Mononuclear cell (primary cell): ENCODE results near the gene GCNT3. TPM values are rescaled to one million over a fixed set of nuclear protein-coding genes. Genes with fewer than 3 reads are reported as not detected.
"Not testable (repeated sequence)": the region's sequence is repeated elsewhere in the genome, so short reads cannot be mapped to it uniquely, and the experiment has no call there.

Source experiments
- H3K27me3 ChIP-seq: 2 replicates; pipeline ENCODE4 v1.6.0; 2011; ENCODE audit warnings: low read length, control low read depth; ENCODE audit not compliant: insufficient read depth
- H3K4me1 ChIP-seq: 2 replicates; pipeline ENCODE4 v1.5.1; 2011; ENCODE audit warnings: mild to moderate bottlenecking, low read length, control low read depth; ENCODE audit not compliant: insufficient read depth
- H3K4me3 ChIP-seq: 2 replicates; pipeline ENCODE4 v1.5.1; 2011; ENCODE audit warnings: mild to moderate bottlenecking, low read length, moderate library complexity
- H3K9me3 ChIP-seq: 2 replicates; pipeline ENCODE4 v1.5.1; 2011; ENCODE audit warnings: low read depth, mild to moderate bottlenecking, control low read depth, low read length
- total RNA-seq: library from RNA; depleted of rRNA; stranded (reverse); fragments of >200 nt; gene quantifications from one replicate; pipeline ENCODE4 v1.2.3, GENCODE V29; 2012

The GCNT3 gene
- total RNA-seq, 1 donor = not detected

DNA sequence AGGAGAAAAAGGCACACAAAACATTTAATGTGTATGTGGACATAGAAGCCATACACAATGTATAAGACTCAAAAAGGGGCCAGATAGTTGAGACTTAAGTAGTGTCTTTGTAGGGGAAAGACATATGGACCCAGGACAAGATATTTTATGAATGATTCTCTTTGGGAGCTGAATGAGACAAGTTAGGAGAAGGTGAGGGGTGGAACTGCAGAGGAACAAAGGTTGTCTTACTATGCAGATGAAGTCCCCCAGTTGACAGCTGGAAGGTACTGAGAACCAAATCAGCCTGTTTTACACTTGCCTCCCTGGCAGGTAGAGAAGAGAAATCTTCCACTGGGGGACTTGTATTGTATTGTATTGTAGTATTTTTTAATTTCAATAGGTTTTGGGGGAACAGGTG lies 14.9 kb upstream of the GCNT3 start:
- H3K9me3 ChIP-seq = no peaks in the 10 kb centered on the region
- no peak overlapping the region for H3K4me3 ChIP-seq
- H3K4me1 ChIP-seq = no peaks in the 10 kb centered on the region
- H3K27me3 ChIP-seq = peaks cover 4% of the 10 kb centered on the region

DNA sequence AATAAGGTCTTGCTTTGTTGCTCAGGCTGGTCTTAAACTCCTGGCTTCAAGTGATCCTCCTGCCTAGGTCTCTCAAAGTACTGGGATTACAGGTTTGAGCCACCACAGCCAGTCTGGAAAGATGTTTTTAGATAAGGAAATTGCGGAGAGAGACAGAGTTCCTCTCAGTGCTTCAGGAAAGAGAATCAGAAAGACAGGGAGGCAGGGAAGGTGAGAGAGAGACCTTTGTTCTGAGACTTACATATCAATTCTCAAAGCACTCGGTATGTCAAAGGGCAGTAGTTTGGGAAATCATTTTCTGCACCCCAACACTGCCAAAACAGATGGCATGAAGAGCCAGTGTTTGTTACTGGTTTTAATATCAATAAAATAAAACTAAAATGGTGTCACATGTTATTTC lies 13.1 kb upstream of the GCNT3 start:
- H3K4me3 ChIP-seq = no peak overlapping the region
- no peaks in the 10 kb centered on the region for H3K9me3 ChIP-seq
- H3K4me1 ChIP-seq = no peaks in the 10 kb centered on the region
- H3K27me3 ChIP-seq = peaks cover 4% of the 10 kb centered on the region

DNA sequence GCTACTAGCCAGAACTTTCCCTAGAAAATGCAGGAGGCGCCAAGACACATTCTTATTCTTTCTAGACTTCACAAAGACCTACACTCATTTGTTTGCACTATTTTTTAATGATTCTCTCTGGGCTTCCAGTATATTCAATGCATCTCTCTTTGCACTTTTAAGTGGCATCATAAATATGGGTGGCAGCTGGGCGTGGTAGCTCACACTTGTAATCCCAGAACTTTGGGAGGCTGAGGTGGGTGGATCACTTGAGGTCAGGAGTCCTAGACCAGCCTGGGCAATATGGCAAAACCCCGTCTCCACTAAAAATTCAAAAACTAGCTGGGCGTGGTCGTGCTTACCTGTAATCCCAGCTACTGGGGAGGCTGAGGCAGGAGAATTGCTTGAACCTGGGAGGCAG lies 5.6 kb upstream of the GCNT3 start:
- Histone ChIP-seq H3K4me3 (no peak overlapping the region), H3K27me3 (no peaks in the 10 kb centered on the region), H3K4me1 (no peaks in the 10 kb centered on the region), H3K9me3 (no peaks in the 10 kb centered on the region)

DNA sequence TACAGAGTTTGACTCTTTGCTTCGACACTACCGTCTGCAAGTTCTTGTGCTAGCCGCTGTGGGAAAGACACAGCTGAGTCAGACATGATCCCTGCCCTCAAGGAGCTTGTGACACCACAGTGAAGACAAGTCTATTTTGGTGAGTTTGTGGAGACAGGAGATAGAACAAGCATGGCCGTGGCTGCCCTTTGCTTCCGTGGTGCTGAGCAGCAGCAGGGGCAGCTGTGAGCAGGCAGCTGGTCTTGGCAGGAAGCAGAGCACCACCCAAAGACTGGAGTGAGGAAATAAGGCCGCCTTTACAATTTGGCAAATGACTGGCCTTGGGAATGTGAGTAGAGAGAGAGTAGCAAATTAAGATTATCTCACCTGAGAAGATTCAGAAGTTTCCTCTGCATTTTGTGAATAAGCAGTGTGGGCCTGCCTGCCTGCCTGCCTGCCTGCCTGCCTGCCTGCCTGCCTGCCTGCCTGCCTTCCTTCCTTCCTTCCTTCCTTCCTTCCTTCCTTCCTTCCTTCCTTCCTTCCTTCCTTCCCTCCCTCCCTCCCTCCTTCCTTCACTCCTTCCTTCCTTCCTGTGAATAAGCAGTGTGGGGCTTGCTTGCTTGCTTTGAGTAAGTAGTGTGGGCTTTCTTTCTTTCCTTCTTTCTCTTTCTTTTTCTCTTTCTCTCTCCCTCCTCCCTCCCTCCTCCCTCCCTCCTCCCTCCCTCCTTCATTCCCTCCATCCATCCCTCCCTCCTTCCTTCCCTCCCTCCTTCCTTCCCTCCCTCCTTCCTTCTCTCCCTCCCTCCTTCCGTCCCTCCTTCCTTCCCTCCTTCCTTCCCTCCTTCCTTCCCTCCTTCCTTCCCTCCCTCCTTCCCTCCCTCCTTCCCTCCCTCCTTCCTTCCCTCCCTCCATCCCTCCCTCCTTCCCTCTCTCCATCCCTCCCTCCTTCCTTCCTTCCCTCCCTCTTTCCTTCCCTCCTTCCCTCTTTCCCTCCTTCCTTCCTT lies 1.6 kb upstream of the GCNT3 start:
- no peak overlapping the region for H3K4me3 ChIP-seq
- H3K4me1 ChIP-seq = peaks cover under 1% of the 10 kb centered on the region
- H3K27me3 ChIP-seq = no peaks in the 10 kb centered on the region
- no peaks in the 10 kb centered on the region for H3K9me3 ChIP-seq

DNA sequence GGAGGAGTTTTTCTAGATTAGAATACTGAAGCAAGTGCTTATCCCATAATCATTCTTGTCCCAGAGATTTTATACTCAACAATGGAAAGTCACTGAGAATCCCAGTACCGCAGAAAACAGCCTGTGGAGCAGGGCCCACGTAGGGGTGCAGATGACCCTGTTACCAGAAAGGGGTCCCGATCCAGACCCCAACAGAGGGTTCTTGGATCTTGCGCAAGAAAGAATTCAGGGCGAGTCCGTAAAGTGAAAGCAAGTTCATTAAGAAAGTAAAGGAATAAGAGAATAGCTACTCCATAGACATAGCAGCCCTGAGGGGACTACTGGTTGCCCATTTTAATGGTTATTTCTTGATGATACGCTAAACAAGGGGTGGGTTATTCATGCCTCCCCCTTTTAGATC lies 2.6 kb downstream of the GCNT3 start:
- H3K27me3 ChIP-seq = no peaks in the 10 kb centered on the region
- H3K4me3 ChIP-seq = no peak overlapping the region
- H3K9me3 ChIP-seq = no peaks in the 10 kb centered on the region
- peaks cover 4% of the 10 kb centered on the region for H3K4me1 ChIP-seq

DNA sequence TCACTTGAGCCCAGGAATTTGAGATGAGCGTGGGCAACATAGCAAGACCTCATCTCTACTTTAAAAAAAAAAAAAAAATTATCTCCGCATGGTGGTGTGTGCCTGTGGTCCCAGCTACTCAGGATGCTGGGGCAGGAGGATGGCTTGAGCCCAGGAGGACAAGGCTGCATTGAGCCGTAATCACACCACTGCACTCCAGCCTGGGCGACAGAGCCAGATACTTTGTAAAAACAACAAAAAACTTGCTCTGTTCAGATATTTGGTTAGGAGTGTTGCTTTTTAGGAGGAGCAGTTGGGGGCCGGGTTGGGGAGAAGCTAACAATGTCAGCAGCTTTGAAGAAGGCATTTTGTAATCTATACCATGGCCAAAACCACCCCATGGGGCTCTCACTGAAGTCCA lies 4.1 kb downstream of the GCNT3 start:
- no peaks in the 10 kb centered on the region for H3K9me3 ChIP-seq
- H3K27me3 ChIP-seq = no peaks in the 10 kb centered on the region
- peaks cover 4% of the 10 kb centered on the region for H3K4me1 ChIP-seq
- no peak overlapping the region for H3K4me3 ChIP-seq

DNA sequence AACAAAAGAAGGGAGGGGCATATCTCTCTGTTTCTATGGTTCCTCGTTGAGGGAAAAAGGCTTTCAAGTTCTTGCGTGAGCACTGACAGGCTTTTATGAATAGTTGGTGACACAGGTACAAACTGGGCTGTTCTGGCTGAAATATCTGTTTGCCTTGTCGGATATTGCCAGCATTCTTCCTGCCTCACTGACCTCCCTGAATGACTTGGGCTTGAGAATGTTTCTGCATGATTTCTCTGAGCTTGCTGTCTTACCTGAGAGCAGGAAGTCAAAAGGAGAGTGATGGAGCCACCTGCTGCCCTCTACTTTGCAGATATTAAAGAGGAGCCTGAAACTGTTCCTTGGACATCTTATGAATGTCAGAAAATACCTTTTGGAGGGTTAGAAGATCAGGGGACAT lies 4.8 kb downstream of the GCNT3 start:
- H3K27me3 ChIP-seq = no peaks in the 10 kb centered on the region
- no peak overlapping the region for H3K4me3 ChIP-seq
- H3K9me3 ChIP-seq = no peaks in the 10 kb centered on the region
- peaks cover 4% of the 10 kb centered on the region for H3K4me1 ChIP-seq

DNA sequence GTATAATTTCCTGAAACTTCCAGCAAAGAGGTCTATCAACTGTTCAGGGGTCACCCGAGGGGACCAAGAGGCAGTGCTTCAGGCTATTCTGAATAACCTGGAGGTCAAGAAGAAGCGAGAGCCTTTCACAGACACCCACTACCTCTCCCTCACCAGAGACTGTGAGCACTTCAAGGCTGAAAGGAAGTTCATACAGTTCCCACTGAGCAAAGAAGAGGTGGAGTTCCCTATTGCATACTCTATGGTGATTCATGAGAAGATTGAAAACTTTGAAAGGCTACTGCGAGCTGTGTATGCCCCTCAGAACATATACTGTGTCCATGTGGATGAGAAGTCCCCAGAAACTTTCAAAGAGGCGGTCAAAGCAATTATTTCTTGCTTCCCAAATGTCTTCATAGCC lies 6.8 kb downstream of the GCNT3 start:
- Histone ChIP-seq H3K4me1 (peaks cover 4% of the 10 kb centered on the region), H3K4me3 (no peak overlapping the region), H3K27me3 (no peaks in the 10 kb centered on the region), H3K9me3 (no peaks in the 10 kb centered on the region)

DNA sequence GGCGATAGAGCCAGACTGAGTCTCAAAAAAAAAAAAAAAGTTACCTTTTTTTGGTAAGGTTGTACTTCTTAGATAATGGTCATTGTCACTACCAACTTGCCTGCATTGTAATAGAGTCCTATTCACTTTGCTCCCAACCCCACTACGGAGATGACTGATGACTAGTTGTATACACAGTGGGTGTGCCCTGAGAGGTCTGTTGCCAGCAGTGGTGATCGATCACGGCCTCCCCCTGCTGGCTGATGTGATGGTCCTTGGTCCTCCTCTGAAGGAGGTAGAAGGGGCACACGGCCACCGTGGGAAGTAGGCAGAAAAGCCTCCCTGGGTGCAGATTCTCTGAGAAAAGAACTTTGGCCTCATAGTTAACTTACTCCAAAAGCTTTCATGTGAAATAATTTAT lies 10.7 kb downstream of the GCNT3 start:
- Histone ChIP-seq H3K27me3 (no peaks in the 10 kb centered on the region), H3K4me3 (no peak overlapping the region), H3K9me3 (no peaks in the 10 kb centered on the region), H3K4me1 (no peaks in the 10 kb centered on the region)

DNA sequence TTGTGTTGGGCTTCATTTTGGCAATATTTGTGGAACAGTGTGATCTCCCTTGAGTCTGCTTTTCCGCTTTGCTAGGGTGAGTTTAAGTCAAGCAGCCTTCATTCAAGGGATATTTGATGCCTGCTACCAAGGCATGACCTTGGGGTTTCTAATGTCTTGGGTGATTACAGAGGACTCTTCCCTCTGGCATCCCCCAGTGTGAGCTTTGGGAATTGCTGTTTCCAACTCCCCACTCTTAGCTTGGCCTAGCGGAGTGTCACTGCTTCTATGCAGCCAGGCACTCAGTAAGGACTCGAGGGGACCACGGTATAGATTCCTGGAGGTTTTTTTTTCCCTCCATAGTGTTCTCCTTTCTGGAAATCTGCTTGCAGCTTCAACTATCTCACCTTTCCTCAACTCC lies 21.1 kb downstream of the GCNT3 start:
- Histone ChIP-seq H3K9me3 (no peaks in the 10 kb centered on the region), H3K4me1 (no peaks in the 10 kb centered on the region), H3K4me3 (no peak overlapping the region), H3K27me3 (no peaks in the 10 kb centered on the region)

DNA sequence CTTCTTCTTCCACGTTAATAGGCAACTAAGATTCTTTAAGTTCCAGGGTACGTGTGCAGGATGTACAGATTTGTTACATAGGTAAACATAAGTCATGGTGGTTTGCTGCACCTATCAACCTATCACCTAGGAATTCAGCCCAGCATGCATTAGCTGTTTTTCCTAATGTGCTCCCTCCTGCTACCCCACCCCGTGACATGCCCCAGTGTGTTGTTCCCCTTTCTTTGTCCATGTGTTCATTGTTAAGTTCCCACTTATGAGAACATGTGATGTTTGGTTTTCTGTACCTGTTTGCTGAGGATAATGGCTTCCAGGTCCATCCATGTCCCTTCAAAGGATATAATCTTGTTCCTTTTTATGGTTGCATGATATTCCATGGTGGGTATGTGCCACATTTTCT lies 24.6 kb downstream of the GCNT3 start:
- Histone ChIP-seq H3K9me3 (no peaks in the 10 kb centered on the region), H3K4me1 (no peaks in the 10 kb centered on the region), H3K27me3 (no peaks in the 10 kb centered on the region), H3K4me3 (no peak overlapping the region)

DNA sequence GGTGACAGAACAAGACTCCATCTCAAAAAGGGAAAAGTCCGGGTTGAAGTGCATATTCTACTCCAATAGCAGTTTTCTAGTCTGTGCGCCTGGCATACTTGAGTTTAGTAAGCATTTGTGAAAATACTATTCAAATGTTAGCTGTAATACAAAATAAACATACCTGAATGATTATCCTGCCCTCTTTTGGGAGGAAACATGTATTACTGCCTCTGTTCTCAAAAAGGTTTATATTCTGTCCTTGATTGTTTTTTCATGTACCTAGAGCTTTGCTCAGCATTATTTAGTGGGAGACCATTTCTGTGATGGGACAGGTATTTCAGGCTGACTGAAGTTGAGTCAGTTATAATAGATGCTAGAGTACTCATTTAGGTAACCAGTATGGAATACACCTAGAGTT lies 25.9 kb downstream of the GCNT3 start:
- H3K4me1 ChIP-seq, H3K9me3 ChIP-seq, H3K4me3 ChIP-seq, H3K27me3 ChIP-seq: not testable (repeated sequence)

DNA sequence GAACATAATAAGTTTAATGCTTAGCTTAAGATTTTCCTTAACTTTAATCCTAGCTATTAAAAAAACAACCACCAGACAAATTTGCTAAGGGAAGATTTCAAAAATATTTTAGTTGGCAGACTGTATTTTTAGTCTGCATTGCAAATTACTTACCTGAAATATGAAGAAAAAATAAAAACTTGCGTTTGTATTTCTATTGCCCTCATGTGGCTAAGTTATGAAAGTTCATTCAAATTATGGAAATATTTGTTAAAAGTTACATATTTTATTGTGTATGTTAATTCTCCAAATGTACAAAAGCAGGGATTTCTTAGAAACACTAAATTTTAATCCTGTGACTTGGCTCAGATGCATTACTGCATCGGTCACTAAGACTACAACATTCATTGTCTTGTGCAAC lies 30.8 kb downstream of the GCNT3 start:
- no peaks in the 10 kb centered on the region for H3K9me3 ChIP-seq
- H3K4me3 ChIP-seq = no peak overlapping the region
- no peaks in the 10 kb centered on the region for H3K4me1 ChIP-seq
- no peaks in the 10 kb centered on the region for H3K27me3 ChIP-seq

DNA sequence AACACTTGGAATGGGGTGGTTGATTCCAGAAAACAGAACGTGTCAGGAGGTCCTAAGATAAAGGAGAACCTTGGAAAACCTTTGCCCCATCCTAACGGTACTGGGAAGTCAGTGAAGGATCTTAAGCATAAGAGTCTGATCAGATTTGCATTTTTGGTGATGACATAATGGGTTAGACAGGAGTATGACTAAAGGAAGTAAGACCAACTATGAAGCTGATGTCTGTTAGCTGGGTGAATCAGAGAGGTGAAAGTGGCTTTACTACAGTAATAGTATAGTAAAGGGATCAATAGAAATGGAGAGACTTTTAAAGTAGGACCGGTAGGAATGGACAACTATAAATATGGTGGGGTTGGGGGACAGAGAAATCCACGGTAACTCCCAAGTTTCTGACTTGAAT lies 33.2 kb downstream of the GCNT3 start:
- no peaks in the 10 kb centered on the region for H3K27me3 ChIP-seq

DNA sequence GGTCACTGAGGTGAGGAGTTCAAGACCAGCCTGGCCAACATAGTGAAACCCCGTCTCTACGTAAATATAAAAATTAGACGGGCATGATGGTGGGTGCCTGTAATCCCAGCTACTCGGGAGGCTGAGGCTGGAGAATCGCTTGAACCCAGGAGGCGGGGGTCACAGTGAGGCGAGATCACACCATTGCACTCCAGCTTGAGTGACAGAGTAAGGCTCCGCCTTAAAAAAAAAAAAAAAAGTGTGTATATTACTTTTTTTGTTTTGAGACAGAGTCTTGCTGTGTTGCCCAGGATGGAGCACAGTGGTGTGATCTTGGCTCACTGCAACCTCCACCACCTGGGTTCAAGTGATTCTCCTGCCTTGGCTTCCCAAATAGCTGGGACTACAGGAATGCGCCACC lies 34.2 kb downstream of the GCNT3 start:
- not testable (repeated sequence) for H3K27me3 ChIP-seq, H3K9me3 ChIP-seq, H3K4me3 ChIP-seq, H3K4me1 ChIP-seq

More for the DNA sequence above, 33.2 kb downstream of the GCNT3 start:
- Histone ChIP-seq H3K4me3 (no peak overlapping the region), H3K4me1 (no peaks in the 10 kb centered on the region), H3K9me3 (no peaks in the 10 kb centered on the region)

DNA sequence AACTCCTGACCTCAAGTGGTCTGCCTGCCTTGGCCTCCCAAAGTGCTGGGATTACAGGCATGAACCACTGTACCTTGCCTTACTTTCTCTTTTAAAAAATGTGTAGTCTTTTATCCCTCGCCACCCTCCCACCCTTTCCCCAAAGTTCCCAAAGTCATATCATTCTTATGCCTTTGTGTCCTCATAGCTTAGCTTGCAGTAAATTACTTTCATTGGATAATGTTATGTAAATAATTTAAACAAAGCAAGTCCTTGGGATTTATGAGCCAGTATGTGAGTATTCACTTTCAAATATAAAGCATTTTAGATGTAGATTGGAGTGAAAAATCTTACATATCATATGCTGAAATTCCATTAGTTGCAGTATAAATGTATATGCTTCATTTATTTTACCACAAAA lies 34.7 kb downstream of the GCNT3 start:
- H3K9me3 ChIP-seq = no peaks in the 10 kb centered on the region
- H3K4me1 ChIP-seq = no peaks in the 10 kb centered on the region
- no peak overlapping the region for H3K4me3 ChIP-seq
- no peaks in the 10 kb centered on the region for H3K27me3 ChIP-seq
